NCI-H146 (cell line): ENCODE results near the gene ADAMTS7.
"Not testable (repeated sequence)": the region's sequence is repeated elsewhere in the genome, so short reads cannot be mapped to it uniquely, and the experiment has no call there.

Source experiments
- DNase-seq: peaks from one replicate; lab custom pipeline; 2025; lab: John Stamatoyannopoulos, UW

Gene ADAMTS7

GRCh38 chr15:78778422-78778821 is 32.8 kb downstream of the ADAMTS7 start:
- DNase-seq = no peak

GRCh38 chr15:78777953-78778345 is 33.3 kb downstream of the ADAMTS7 start:
- DNase-seq = not testable (repeated sequence)

GRCh38 chr15:78777290-78777952 is 33.8 kb downstream of the ADAMTS7 start:
- not testable (repeated sequence) for DNase-seq

GRCh38 chr15:78776046-78776925 is 35.0 kb downstream of the ADAMTS7 start:
- DNase-seq = not testable (repeated sequence)

GRCh38 chr15:78775472-78775871 is 35.8 kb downstream of the ADAMTS7 start:
- DNase-seq = no peak

- not testable (repeated sequence) for DNase-seq
Observed at GRCh38 chr15:78774451-78774990, 36.7 kb downstream of the ADAMTS7 start.

- not testable (repeated sequence) for DNase-seq
Observed at GRCh38 chr15:78773765-78774450, 37.4 kb downstream of the ADAMTS7 start.

- DNase-seq = no peak
Observed at GRCh38 chr15:78772738-78773137, 38.5 kb downstream of the ADAMTS7 start.

GRCh38 chr15:78771436-78772000 is 39.7 kb downstream of the ADAMTS7 start:
- not testable (repeated sequence) for DNase-seq

- not testable (repeated sequence) for DNase-seq
Observed at GRCh38 chr15:78771020-78771419, 40.2 kb downstream of the ADAMTS7 start.

GRCh38 chr15:78769473-78770225 is 41.6 kb downstream of the ADAMTS7 start:
- not testable (repeated sequence) for DNase-seq

GRCh38 chr15:78768531-78769408 is 42.5 kb downstream of the ADAMTS7 start:
- no peak for DNase-seq

GRCh38 chr15:78768096-78768495 is 43.2 kb downstream of the ADAMTS7 start:
- no peak for DNase-seq

- DNase-seq = no peak
Observed at GRCh38 chr15:78767331-78767951, 43.8 kb downstream of the ADAMTS7 start.

- DNase-seq = not testable (repeated sequence)
Observed at GRCh38 chr15:78766641-78767071, 44.6 kb downstream of the ADAMTS7 start.

GRCh38 chr15:78766041-78766440 is 45.2 kb downstream of the ADAMTS7 start:
- no peak for DNase-seq

GRCh38 chr15:78765154-78765860 is 46.0 kb downstream of the ADAMTS7 start:
- DNase-seq = not testable (repeated sequence)

- DNase-seq = not testable (repeated sequence)
Observed at GRCh38 chr15:78764340-78765153, 46.7 kb downstream of the ADAMTS7 start.
